Effector memory CD8-positive, alpha-beta T cell (primary cell): Measurements from ENCODE around the gene HFE.
"Not testable (repeated sequence)": the region's sequence is repeated elsewhere in the genome, so short reads cannot be mapped to it uniquely, and the experiment has no call there.

Source experiments
- ATAC-seq: fragments of 150-1000 bp; cut with Tn5 transposase; replicated peaks from 2 replicates; pipeline ENCODE4 v1.10.0; 2021; ENCODE audit warnings: mild to moderate bottlenecking, moderate library complexity
- DNase-seq, 3 experiments: peaks; one replicate each; pipeline ENCODE4 v3.0.0; 2021
- H3K27ac Mint-ChIP-seq, 2 donors: one replicate each; pipeline ENCODE4 v1.8.0; 2022; ENCODE audit warnings: mild to moderate bottlenecking in 2 of 2, mixed read lengths in 2 of 2, moderate library complexity in 2 of 2
- H3K27me3 Mint-ChIP-seq, 2 donors: one replicate each; pipeline ENCODE4 v1.8.0; 2022; ENCODE audit warnings: mixed read lengths in 2 of 2
- H3K36me3 Mint-ChIP-seq: one replicate; pipeline ENCODE4 v1.8.0; 2022; ENCODE audit warnings: mild to moderate bottlenecking, moderate library complexity, mixed read lengths; ENCODE audit not compliant: insufficient read depth
- H3K4me1 Mint-ChIP-seq, 2 donors: one replicate each; pipeline ENCODE4 v1.8.0; 2022; ENCODE audit warnings: low read depth in 2 of 2, mixed read lengths in 2 of 2
- H3K4me3 Mint-ChIP-seq, 2 donors: one replicate each; pipeline ENCODE4 v1.8.0; 2022; ENCODE audit warnings: mild to moderate bottlenecking in 2 of 2, mixed read lengths in 2 of 2, moderate library complexity in 2 of 2
- H3K9me3 Mint-ChIP-seq, 2 donors: one replicate each; pipeline ENCODE4 v1.8.0; 2022; ENCODE audit warnings: mixed read lengths in 2 of 2

The HFE gene

DNA sequence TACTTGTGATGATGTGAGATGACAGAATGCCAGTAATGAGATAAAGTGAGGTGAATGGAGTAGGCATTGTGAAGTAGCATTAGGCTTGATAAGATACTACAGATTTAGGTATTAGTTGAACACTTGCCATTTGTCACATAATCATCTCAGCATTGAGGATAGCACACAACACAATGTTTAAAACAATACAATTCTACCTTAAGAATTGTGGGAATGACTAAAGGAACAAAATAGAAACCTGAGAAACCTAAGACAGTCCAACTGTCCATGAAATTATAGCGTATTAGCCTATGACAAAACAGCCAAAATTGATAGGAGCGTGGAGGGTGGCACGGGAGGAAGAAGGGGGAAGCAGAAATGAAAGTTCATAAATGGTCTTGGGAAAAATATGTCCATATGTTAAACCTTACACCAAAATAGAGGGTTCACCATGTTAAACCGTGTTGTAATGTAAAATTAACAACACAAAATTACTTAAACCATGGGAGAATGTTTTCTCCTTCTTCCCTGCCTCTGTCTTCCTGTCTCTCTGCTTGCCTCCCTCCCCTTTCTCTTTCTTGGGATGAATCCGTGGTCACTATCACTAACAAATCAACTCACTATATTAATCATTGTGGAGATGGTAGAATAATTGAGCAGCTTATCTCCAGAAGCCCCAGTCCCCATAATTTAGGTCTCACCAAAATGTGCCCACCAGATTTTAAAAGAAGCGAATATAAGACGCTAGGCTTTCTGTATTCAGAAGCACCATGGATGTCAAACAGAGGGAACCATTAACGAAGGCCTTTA lies 33.0 kb upstream of the HFE start:
- Mint-ChIP-seq H3K4me1 (peaks cover 28 to 29% of the 10 kb centered on the region in 2 donors), H3K4me3 (peak overlapping the region; percentile 92 to 98), H3K27me3 (no peaks in the 10 kb centered on the region), H3K9me3 (no peaks in the 10 kb centered on the region), H3K27ac (peak overlapping the region; percentile 97), H3K36me3 (peaks cover 36% of the 10 kb centered on the region)
- ATAC-seq (no peak), DNase-seq (no peak)

DNA sequence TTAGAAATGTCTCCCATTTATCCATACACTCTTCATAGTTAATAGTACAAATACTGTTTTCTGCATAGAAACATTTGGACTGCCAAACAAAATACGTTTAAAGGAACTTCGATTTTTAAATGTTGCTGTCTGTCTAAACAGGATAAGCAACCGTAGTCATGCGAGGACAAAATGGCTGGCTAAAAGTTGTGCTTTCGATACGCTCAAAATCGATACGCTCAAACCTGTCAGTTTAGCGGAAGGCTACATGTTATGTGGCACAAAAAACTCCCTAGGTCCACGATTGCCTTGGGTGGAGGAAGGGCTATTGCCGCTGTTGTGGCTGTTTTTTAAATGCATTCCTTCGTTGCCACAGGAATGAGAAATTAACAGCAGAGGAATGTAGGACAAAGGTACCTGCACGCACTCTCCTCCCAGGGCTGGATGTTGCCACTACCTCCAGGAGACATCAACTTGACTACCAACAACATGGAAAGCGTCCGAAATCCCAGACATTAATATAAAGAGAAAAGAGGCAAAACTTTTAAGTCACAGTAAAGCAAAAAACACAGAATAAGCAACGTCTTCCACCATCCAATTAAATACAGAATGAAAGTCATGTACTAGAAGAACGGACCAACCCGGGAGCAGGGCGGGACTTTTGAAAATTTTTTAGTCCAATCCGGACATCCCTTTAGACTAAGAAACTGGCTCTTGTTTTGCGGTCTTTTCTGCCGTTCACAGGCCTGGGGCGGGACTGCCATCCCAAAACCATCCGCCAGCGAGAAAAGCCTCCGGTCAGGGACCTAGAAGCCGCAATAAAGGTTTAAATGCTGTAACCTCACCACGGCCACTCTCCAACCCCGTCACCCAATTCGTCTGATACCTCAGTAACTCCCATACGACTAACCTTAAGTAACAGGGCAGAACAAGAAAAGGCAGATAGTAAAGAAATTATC lies 32.2 kb upstream of the HFE start:
- no peaks in the 10 kb centered on the region for H3K27me3 Mint-ChIP-seq
- H3K9me3 Mint-ChIP-seq, result no peaks in the 10 kb centered on the region
- peaks cover 36% of the 10 kb centered on the region for H3K36me3 Mint-ChIP-seq
- H3K4me1 Mint-ChIP-seq, result peaks cover 28 to 29% of the 10 kb centered on the region in 2 donors
- peak overlapping the region; percentile 92 to 98 for H3K4me3 Mint-ChIP-seq
- DNase-seq (peak; percentile 78 to 85 (median 82)), ATAC-seq (peak; percentile 67)
- peak overlapping the region; percentile 97 for H3K27ac Mint-ChIP-seq

DNA sequence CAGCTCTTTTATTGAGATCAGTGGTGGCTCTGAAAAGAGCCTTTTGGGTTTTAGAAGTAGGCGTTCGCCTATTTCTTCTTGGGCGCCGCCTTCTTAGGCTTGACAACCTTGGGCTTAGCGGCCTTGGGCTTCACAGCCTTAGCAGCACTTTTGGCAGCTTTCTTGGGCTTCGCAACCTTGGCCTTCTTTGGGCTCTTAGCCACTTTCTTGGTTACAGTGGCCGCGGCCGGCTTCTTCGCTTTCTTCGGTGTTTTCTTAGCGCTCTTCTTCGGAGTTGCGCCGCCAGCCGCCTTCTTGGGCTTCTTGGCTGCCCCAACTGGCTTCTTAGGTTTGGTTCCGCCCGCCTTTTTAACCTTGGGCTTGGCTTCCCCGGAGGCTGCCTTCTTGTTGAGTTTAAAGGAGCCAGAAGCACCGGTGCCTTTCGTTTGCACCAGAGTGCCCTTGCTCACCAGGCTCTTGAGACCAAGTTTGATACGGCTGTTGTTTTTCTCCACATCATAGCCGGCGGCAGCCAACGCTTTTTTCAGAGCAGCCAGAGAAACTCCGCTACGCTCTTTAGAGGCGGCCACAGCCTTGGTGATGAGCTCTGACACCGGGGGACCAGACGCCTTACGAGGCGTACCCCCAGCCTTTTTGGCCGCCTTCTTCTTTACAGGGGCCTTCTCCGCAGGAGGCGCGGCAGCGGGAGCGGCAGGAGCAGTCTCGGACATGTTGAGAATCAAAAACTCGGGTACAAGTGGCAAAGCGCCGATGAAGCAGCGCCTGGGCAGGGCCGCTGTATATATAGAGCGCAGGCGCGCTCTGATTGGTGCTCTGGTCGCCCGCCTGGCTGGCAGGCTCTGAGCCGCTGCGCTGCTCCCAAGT lies 31.3 kb upstream of the HFE start:
- peak; percentile 77 to 89 (median 79) for DNase-seq
- Mint-ChIP-seq H3K9me3 (no peaks in the 10 kb centered on the region), H3K4me1 (peaks cover 28 to 29% of the 10 kb centered on the region in 2 donors), H3K4me3 (peak overlapping the region; percentile 92 to 98), H3K27me3 (no peaks in the 10 kb centered on the region), H3K36me3 (peaks cover 36% of the 10 kb centered on the region), H3K27ac (peak overlapping the region; percentile 97)
- peak; percentile 71 for ATAC-seq

DNA sequence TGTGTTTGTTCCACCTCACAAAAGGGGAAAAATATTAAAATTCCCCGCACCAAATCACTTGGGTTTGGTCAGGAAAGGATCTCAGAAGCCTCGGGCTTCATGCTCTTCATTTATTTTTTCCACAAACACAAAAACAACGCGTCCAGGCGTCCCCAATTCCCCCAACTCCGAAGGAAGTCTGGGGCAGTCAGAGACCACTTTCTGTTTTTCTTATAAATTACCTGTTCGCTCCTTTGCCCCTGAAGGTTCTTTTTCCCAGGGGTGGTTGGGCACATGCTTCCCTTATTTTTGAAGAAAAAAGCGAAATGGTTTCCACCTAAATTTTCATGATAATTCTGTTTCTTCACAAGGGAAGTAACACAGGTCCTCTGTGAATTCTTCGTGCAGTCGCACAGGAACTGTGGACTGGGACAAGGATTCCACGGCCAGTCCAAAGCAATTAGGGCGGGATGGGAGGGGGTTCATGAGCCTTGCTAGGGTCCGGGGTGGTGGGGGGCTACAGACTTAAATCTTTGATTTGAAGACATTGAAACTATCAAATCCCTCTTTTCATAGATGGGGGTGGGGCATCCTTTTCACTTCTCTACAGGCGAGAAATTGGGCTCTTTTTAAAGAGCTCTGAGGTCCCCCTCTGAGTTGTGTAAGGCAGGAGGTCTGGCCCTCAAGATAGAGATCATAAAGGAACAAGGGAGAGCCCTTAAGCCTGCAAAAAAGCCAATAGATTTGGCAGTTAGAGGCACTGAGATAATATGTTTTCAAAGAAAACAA lies 30.5 kb upstream of the HFE start:
- H3K27ac Mint-ChIP-seq, result peak overlapping the region; percentile 97
- H3K36me3 Mint-ChIP-seq, result peaks cover 36% of the 10 kb centered on the region
- H3K4me1 Mint-ChIP-seq, result peaks cover 28 to 29% of the 10 kb centered on the region in 2 donors
- ATAC-seq (no peak), DNase-seq (peak in 1 of 3 experiments; percentile 10)
- H3K9me3 Mint-ChIP-seq, result no peaks in the 10 kb centered on the region
- H3K27me3 Mint-ChIP-seq, result no peaks in the 10 kb centered on the region
- H3K4me3 Mint-ChIP-seq, result peak overlapping the region; percentile 92 to 98

DNA sequence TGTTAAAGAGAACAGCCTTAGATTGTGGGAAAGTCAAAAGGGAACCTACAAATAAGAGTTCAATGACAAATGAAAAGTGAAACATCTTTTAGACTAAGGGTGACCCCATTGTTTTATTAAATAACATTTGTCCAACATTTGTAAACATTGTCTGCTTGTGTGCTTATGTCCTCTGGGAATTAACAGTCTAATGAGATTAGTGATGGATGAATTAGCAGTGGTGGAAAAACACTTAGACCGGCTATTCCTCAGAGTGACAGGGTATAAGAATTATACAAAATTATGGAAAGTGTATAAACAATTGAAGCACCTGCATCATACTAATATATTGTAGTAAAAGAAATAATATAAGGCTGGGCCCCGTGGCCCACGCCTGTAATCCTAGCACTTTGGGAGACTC lies 29.3 kb upstream of the HFE start:
- DNase-seq, result no peak
- H3K4me3 Mint-ChIP-seq, result no peak overlapping the region
- ATAC-seq, result no peak
- peaks cover 34% of the 10 kb centered on the region for H3K36me3 Mint-ChIP-seq
- H3K4me1 Mint-ChIP-seq, result peaks cover 28 to 29% of the 10 kb centered on the region in 2 donors
- no peak overlapping the region for H3K27ac Mint-ChIP-seq
- no peaks in the 10 kb centered on the region for H3K27me3 Mint-ChIP-seq
- H3K9me3 Mint-ChIP-seq, result no peaks in the 10 kb centered on the region

DNA sequence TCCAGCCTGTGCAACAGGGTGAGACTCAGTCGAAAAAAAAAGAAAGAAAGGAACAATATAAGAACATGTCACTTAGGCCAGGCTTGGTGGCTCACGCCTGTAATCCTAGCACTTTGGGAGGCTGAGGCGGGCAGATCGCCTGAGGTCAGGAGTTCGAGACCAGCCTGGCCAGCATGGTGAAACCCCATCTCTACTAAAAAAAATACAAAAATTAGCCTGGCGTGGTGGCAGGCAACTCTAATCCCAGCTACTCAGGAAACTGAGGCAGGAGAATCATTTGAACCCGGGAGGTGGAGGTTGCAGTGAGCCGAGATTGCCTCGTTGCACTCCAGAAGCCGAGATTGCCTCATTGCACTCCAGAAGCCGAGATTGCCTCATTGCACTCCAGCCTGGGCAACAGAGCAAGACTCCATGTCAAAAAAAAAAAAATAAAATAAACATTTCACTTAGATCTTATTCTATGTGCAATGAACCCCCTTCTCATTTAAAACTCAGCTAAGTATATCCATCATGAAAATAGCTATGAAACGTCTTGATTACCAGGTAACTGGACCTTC lies 28.7 kb upstream of the HFE start:
- H3K27me3 Mint-ChIP-seq, DNase-seq, H3K27ac Mint-ChIP-seq, ATAC-seq, H3K4me3 Mint-ChIP-seq, H3K9me3 Mint-ChIP-seq: not testable (repeated sequence)
- Mint-ChIP-seq H3K36me3 (peaks cover 30% of the 10 kb centered on the region), H3K4me1 (peaks cover 28 to 29% of the 10 kb centered on the region in 2 donors)

DNA sequence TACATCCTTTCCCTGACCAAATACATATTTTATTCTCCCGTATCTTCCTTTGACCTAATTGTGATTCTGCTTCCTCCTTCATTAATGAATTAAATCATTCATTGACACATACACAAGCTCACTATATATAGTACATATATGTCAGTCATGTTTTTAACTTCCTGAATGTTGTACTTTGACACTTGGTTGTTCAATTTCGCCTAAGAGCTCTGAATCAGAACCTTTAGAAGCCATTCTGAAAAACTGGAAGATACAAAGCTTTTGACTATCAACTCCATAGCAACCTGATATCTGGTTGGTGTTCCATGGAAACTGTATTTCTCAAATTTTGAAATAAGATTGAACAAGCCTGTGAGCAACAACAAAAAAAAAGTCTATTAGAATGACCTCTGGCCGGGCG lies 27.3 kb upstream of the HFE start:
- H3K36me3 Mint-ChIP-seq, result peaks cover 20% of the 10 kb centered on the region
- H3K27me3 Mint-ChIP-seq, result no peaks in the 10 kb centered on the region
- peaks cover 15 to 18% of the 10 kb centered on the region in 2 donors for H3K4me1 Mint-ChIP-seq
- H3K9me3 Mint-ChIP-seq, result no peaks in the 10 kb centered on the region
- no peak overlapping the region for H3K4me3 Mint-ChIP-seq
- ATAC-seq (no peak), DNase-seq (no peak)
- H3K27ac Mint-ChIP-seq, result no peak overlapping the region

DNA sequence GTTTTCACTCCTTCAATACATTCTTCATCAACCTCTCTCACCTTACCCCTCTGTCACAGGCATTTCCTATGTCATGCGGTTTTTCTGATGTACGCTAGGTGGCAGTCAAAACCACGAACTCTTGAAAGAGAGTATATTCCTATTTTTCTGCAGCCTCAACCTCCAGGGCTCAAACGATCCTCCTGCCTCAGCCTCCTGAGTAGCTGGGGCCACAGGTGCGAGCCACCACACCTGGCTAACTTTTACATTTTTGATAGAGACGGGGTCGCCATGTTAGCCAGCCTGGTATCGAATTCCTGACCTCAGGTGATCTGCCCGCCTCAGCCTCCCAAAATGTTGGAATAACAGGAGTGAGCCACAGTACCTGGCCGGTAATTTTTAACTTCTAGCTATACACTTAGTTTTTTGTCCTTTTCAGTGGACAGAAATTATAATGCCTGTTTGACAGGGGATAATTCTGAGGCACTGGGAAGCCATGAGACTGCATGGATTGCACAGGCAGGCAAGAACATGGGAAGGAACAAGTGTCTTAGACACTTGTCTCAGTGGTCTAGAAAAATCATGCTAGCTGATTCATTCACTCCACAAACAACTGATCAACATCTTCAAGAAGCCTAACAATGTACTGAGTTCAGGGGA lies 22.5 kb upstream of the HFE start:
- no peak overlapping the region for H3K27ac Mint-ChIP-seq
- no peaks in the 10 kb centered on the region for H3K27me3 Mint-ChIP-seq
- DNase-seq, result peak; percentile 31 to 44 (median 42)

DNA sequence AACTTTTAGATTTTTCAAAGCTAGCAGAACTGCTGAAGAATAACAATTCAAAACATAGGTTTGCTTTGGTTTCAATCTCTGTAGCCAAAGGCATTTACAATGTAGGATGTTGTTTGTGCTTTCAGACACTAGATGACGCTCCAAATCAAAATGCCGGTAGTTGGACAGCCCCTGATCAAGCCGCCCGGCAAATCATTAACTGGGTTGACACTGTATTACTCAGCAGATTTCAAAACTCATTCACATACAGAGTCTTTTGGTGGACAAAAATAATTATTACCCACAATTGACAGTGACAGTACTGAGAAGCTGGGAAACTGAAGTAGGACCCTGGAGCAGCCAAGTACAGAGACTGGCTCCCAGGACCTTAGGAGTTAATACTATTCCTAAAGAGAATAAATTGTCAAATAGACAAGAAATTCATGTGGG lies 21.3 kb upstream of the HFE start:
- DNase-seq (peak; percentile 51 to 59 (median 53)), ATAC-seq (peak; percentile 96)
- H3K27ac Mint-ChIP-seq, result no peak overlapping the region
- H3K27me3 Mint-ChIP-seq, result peaks cover 0 to 1% of the 10 kb centered on the region in 2 donors
- H3K9me3 Mint-ChIP-seq, result no peaks in the 10 kb centered on the region
- no peak overlapping the region for H3K4me3 Mint-ChIP-seq
- peaks cover 2 to 4% of the 10 kb centered on the region in 2 donors for H3K4me1 Mint-ChIP-seq
- no peaks in the 10 kb centered on the region for H3K36me3 Mint-ChIP-seq

More for the DNA sequence above, 22.5 kb upstream of the HFE start:
- peak; percentile 64 for ATAC-seq
- H3K4me1 Mint-ChIP-seq, result peaks cover 2 to 4% of the 10 kb centered on the region in 2 donors
- no peaks in the 10 kb centered on the region for H3K9me3 Mint-ChIP-seq
- H3K36me3 Mint-ChIP-seq, result no peaks in the 10 kb centered on the region
- H3K4me3 Mint-ChIP-seq, result no peak overlapping the region

DNA sequence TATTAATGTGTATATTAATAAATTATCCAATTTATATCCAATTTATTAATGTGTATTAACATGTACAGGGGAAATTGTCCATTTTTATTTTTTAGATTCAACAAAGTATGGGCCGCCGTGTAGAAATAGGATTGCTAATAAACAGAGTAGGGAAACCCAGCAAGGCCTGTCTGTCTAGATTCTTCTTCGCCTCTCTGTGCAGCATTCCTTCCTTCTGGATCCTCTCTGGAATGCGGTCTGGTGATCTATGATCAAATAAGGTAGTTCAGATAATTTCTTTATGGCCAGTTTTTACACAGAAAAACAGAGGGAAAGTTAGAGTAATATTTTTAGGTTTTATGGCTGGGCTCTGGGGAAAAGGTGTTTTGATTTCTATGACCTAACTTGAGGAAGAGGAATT lies 19.9 kb upstream of the HFE start:
- Mint-ChIP-seq H3K36me3 (no peaks in the 10 kb centered on the region), H3K27ac (no peak overlapping the region), H3K4me1 (peaks cover 2 to 4% of the 10 kb centered on the region in 2 donors), H3K27me3 (peaks cover 0 to 15% of the 10 kb centered on the region in 2 donors), H3K4me3 (no peak overlapping the region), H3K9me3 (no peaks in the 10 kb centered on the region)
- ATAC-seq (no peak), DNase-seq (no peak)

DNA sequence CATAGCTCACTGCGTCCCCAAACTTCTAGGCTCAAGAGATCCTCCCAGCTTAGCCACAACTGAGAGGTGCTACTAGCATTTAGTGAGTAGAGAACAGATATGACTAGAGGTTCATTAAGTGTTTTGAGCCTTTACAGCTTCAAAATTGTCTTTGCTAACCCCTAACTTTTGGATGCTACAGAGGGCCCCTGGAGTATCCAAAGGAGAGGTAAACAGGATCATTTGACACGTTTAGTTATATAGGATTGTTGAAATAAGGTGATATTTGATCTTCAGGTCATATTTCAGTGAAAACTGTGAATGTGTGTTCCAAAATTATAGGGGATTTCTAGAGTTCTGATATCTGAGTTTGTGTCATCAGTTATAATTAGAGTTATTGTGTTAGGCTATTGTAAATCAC lies 19.2 kb upstream of the HFE start:
- peaks cover 0 to 15% of the 10 kb centered on the region in 2 donors for H3K27me3 Mint-ChIP-seq
- DNase-seq, result no peak
- no peak overlapping the region for H3K4me3 Mint-ChIP-seq
- H3K36me3 Mint-ChIP-seq, result no peaks in the 10 kb centered on the region
- ATAC-seq, result no peak
- H3K27ac Mint-ChIP-seq, result no peak overlapping the region
- H3K9me3 Mint-ChIP-seq, result no peaks in the 10 kb centered on the region
- H3K4me1 Mint-ChIP-seq, result peaks cover 2 to 4% of the 10 kb centered on the region in 2 donors

DNA sequence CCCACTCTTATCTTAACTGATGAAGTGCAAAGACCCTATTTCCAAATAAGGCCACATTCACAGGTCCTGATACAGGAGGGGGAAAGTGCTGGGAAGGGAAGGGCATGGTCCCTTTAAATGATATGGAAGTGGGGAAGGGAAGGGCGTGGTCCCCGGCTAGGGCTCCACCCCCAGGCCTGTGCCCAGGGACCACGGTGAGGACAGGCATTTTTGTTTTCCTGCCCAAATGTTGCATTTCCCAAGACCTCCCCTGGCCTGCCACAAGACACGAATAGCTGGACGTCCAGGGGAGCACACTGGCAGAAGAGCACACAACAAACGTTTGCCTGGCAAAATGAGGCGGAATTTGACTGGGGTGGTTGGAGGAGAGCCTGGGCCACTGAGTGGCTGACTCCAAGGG lies 16.1 kb upstream of the HFE start:
- no peak for DNase-seq
- Mint-ChIP-seq H3K36me3 (no peaks in the 10 kb centered on the region), H3K4me1 (peaks cover under 1 to 2% of the 10 kb centered on the region in 2 donors)

More for the DNA sequence above, 16.1 kb upstream of the HFE start:
- Mint-ChIP-seq H3K9me3 (no peaks in the 10 kb centered on the region), H3K4me3 (no peak overlapping the region), H3K27ac (no peak overlapping the region), H3K27me3 (peaks cover 0 to 24% of the 10 kb centered on the region in 2 donors)
- ATAC-seq, result no peak
